H1 (cell line): ENCODE results near the gene ERICH3. TPM values are rescaled to one million over a fixed set of nuclear protein-coding genes. Genes with fewer than 3 reads are reported as not detected.

Source experiments
- CTCF ChIA-PET: fragments of 300-600 bp; sonication (Branson Sonifier 250); formaldehyde crosslinking; loops from one replicate; lab custom pipeline; 2021; ENCODE audit not compliant: partially characterized antibody; lab: Charles Lee
- POLR2A ChIA-PET: fragments of 300-600 bp; sonication (Branson Sonifier 250); formaldehyde crosslinking; loops from one replicate; lab custom pipeline; 2021; ENCODE audit warnings: inconsistent platforms; ENCODE audit not compliant: partially characterized antibody; lab: Charles Lee
- DNase-seq, 2 experiments: peaks; one replicate each; pipeline versions ENCODE4 v3.0.0 to v3.0.0-alpha.2; 2010 to 2022; ENCODE audit warnings: low spot score in 2 of 2, low read depth in 1 of 2, mixed read lengths in 1 of 2
- FAIRE-seq: peaks from 2 replicates; lab custom pipeline; 2011; peaks lifted over from hg19 to GRCh38; lab: Jason Lieb, UNC
- H2AFZ ChIP-seq: 2 replicates; pipeline ENCODE4 v1.8.1; 2012; ENCODE audit warnings: low read length, inconsistent platforms
- H2AK5ac ChIP-seq: 2 replicates; pipeline ENCODE4 v1.6.1; 2013; ENCODE audit warnings: low read depth, low read length
- H2BK120ac ChIP-seq: replicated peaks from 2 replicates; pipeline ENCODE3; 2013; ENCODE audit warnings: low read depth, low read length, inconsistent platforms
- H2BK12ac ChIP-seq: 2 replicates; pipeline ENCODE4 v1.6.1; 2013; ENCODE audit warnings: low read depth, low read length
- H2BK15ac ChIP-seq: 2 replicates; pipeline ENCODE4 v1.6.1; 2013; ENCODE audit warnings: low read length
- H2BK20ac ChIP-seq: 2 replicates; pipeline ENCODE4 v1.6.1; 2013; ENCODE audit warnings: low read length
- H2BK5ac ChIP-seq: 2 replicates; pipeline ENCODE4 v1.6.1; 2013; ENCODE audit warnings: low read depth, low read length
- H3K14ac ChIP-seq: 2 replicates; pipeline ENCODE4 v1.6.1; 2013; ENCODE audit warnings: inconsistent platforms; ENCODE audit not compliant: insufficient read length
- H3K18ac ChIP-seq: 2 replicates; pipeline ENCODE4 v1.6.1; 2013; ENCODE audit warnings: low read length; ENCODE audit errors: extremely low read depth
- H3K23ac ChIP-seq: 2 replicates; pipeline ENCODE4 v1.6.1; 2013; ENCODE audit warnings: inconsistent platforms; ENCODE audit not compliant: insufficient read length
- H3K23me2 ChIP-seq: 2 replicates; pipeline ENCODE4 v1.6.1; 2013; ENCODE audit warnings: low read depth, low read length
- H3K27ac ChIP-seq: 2 replicates; pipeline ENCODE4 v1.6.1; 2011; ENCODE audit warnings: low read depth, low read length, inconsistent platforms
- H3K27me3 ChIP-seq, 4 experiments: replicated peaks in 1 of 4; 1 replicate in 1 of 4; 2 replicates in 3 of 4; pipeline versions ENCODE4 v1.6.1 to v1.8.1; 2011 to 2013; ENCODE audit warnings: low read length in 3 of 4, mild to moderate bottlenecking in 3 of 4, inconsistent platforms in 2 of 4, mixed read lengths in 2 of 4, moderate library complexity in 1 of 4; ENCODE audit not compliant: control insufficient read depth in 3 of 4, insufficient read depth in 3 of 4; ENCODE audit errors: extremely low read depth in 1 of 4
- H3K36me3 ChIP-seq, 4 experiments: 2 replicates each; pipeline versions ENCODE4 v1.6.1 to v1.8.1; 2011 to 2013; ENCODE audit warnings: mild to moderate bottlenecking in 4 of 4, low read length in 3 of 4, moderate library complexity in 2 of 4, control low read depth in 1 of 4, inconsistent platforms in 1 of 4; ENCODE audit not compliant: insufficient read depth in 4 of 4, control insufficient read depth in 2 of 4
- H3K4ac ChIP-seq: replicated peaks from 2 replicates; pipeline ENCODE3; 2013; ENCODE audit warnings: low read length, low read depth, mixed read lengths, inconsistent platforms; ENCODE audit not compliant: insufficient read length
- H3K4me1 ChIP-seq, 4 experiments: replicated peaks in 1 of 4; 1 replicate in 1 of 4; 2 replicates in 3 of 4; pipeline versions ENCODE4 v1.6.1 to v1.8.1; 2011 to 2013; ENCODE audit warnings: low read length in 3 of 4, inconsistent platforms in 2 of 4, mixed read lengths in 1 of 4; ENCODE audit not compliant: insufficient read depth in 4 of 4, control insufficient read depth in 3 of 4
- H3K4me2 ChIP-seq, 2 experiments: 2 replicates each; pipeline versions ENCODE4 v1.6.1 to v1.8.1; 2011 to 2013; ENCODE audit warnings: low read depth in 2 of 2, low read length in 2 of 2, control low read depth in 1 of 2, inconsistent platforms in 1 of 2, mild to moderate bottlenecking in 1 of 2; ENCODE audit not compliant: insufficient read depth in 1 of 2
- H3K4me3 ChIP-seq, 4 experiments: fragments of 200-600, 300-600 bp in 1 of 4; sonication (generic), shearing (Covaris generic), sonication (Bioruptor Twin) in 1 of 4; 2 replicates each; pipeline versions ENCODE4 v1.5.1 to v1.8.1; 2011 to 2016; ENCODE audit warnings: low read length in 4 of 4, low read depth in 3 of 4, control low read depth in 2 of 4, inconsistent platforms in 2 of 4, mild to moderate bottlenecking in 2 of 4, mixed read lengths in 1 of 4, moderate library complexity in 1 of 4; ENCODE audit not compliant: insufficient read depth in 2 of 4; ENCODE audit errors: extremely low read depth in 1 of 4
- H3K56ac ChIP-seq: replicated peaks from 2 replicates; pipeline ENCODE3; 2013; ENCODE audit warnings: low read depth, mild to moderate bottlenecking, mixed read lengths, low read length, inconsistent platforms; ENCODE audit not compliant: insufficient read length
- H3K79me1 ChIP-seq: 2 replicates; pipeline ENCODE4 v1.6.1; 2013; ENCODE audit warnings: low read depth, low read length, control low read depth
- H3K79me2 ChIP-seq, 2 experiments: 2 replicates each; pipeline versions ENCODE4 v1.6.1 to v1.8.1; 2012 to 2013; ENCODE audit warnings: low read length in 2 of 2, mild to moderate bottlenecking in 2 of 2, inconsistent platforms in 1 of 2; ENCODE audit not compliant: insufficient read depth in 2 of 2, control insufficient read depth in 1 of 2
- H3K9ac ChIP-seq, 4 experiments: replicated peaks in 1 of 4; 1 replicate in 1 of 4; 2 replicates in 3 of 4; pipeline versions ENCODE4 v1.6.1 to v1.8.1; 2011 to 2013; ENCODE audit warnings: low read depth in 3 of 4, low read length in 3 of 4, control low read depth in 2 of 4, mild to moderate bottlenecking in 2 of 4, moderate library complexity in 2 of 4, inconsistent platforms in 1 of 4; ENCODE audit errors: extremely low read depth in 1 of 4
- H3K9me3 ChIP-seq, 2 experiments: 2 replicates each; pipeline versions ENCODE4 v1.6.1 to v1.8.1; 2012 to 2013; ENCODE audit warnings: mild to moderate bottlenecking in 2 of 2, moderate library complexity in 2 of 2, control low read depth in 1 of 2, inconsistent platforms in 1 of 2, low read depth in 1 of 2, low read length in 1 of 2, mixed read lengths in 1 of 2; ENCODE audit not compliant: insufficient read depth in 2 of 2
- H4K20me1 ChIP-seq, 2 experiments: replicated peaks in 1 of 2; 2 replicates each; pipeline versions ENCODE3 to v1.8.1; 2011 to 2013; ENCODE audit warnings: inconsistent platforms in 2 of 2, low read length in 2 of 2, mild to moderate bottlenecking in 1 of 2; ENCODE audit not compliant: insufficient read depth in 2 of 2, control insufficient read depth in 1 of 2
- H4K5ac ChIP-seq: 2 replicates; pipeline ENCODE4 v1.6.1; 2013; ENCODE audit warnings: low read length, low read depth, mixed read lengths, inconsistent platforms; ENCODE audit not compliant: insufficient read length
- H4K8ac ChIP-seq: 2 replicates; pipeline ENCODE4 v1.8.0; 2013; ENCODE audit warnings: mild to moderate bottlenecking, moderate library complexity, low read length, inconsistent platforms; ENCODE audit not compliant: insufficient read depth; ENCODE audit errors: extremely low read depth
- H4K91ac ChIP-seq: replicated peaks from 2 replicates; pipeline ENCODE3; 2013; ENCODE audit warnings: low read length, mixed read lengths, inconsistent platforms; ENCODE audit not compliant: insufficient read length
- GTF2F1 ChIP-seq: IDR thresholded peaks from 2 replicates; pipeline ENCODE4 v1.6.1; 2012; ENCODE audit warnings: low read depth, low read length, improper control_type of control experiment, borderline replicate concordance
- HDAC6 ChIP-seq: IDR thresholded peaks from one replicate; pipeline ENCODE4 v1.7.1; 2012; ENCODE audit warnings: low read depth, mild to moderate bottlenecking, inconsistent platforms, low read length, moderate library complexity
- SP4 ChIP-seq: IDR thresholded peaks from 2 replicates; pipeline ENCODE4 v1.6.1; 2012; ENCODE audit warnings: low read length, inconsistent platforms
- WGBS, 2 experiments: shearing (Covaris generic) in 1 of 2; methylation state at CpG; one replicate each; pipeline versions ENCODE4 v1.1.6 to v1.1.7; 2013 to 2015; ENCODE audit warnings: low lambda C conversion rate in 2 of 2, mixed read lengths in 2 of 2, inconsistent platforms in 1 of 2, low coverage in 1 of 2, missing lambda C conversion rate in 1 of 2; ENCODE audit not compliant: insufficient replicate concordance in 2 of 2, insufficient coverage in 1 of 2, insufficient read length in 1 of 2; ENCODE audit errors: extremely low coverage in 1 of 2, missing lambda C conversion rate in 1 of 2; 5-methylcytosine and 5-hydroxymethylcytosine counted together
- polyA plus RNA-seq, 7 experiments: library from polyadenylated mRNA; depleted of rRNA in 3 of 7; stranded (reverse) in 5 of 7; unstranded in 2 of 7; fragments of >200 nt in 5 of 7; fragments of 200-250 nt in 2 of 7; gene quantifications; 1 replicate in 5 of 7; 2 replicates in 1 of 7; 4 replicates in 1 of 7; pipeline versions ENCODE4 v1.2.1 to v1.2.3, GENCODE V29; 2011 to 2013; ENCODE audit warnings: missing spikeins in 2 of 7, mixed read lengths in 2 of 7
- total RNA-seq: library from RNA; stranded (reverse); fragmentation: NEBNext Ultra II Directional; extraction: Animal tissue kit (Norgen Biotek cat#: 25700); gene quantifications from 2 replicates; pipeline ENCODE4 v1.2.1, GENCODE V29; 2021

ERICH3 gene
- total and polyA plus RNA-seq, 2 of the 8 experiments (the other 6 are each of a cell fraction or from before 2014, with no cell fraction given) = 0.02 TPM; not detected in 1

- H3K4me3 ChIP-seq = no peak overlapping the region
- no peak overlapping the region for H2BK20ac ChIP-seq
- no peak overlapping the region for H4K91ac ChIP-seq
- ChIA-PET POLR2A (no interaction called here), CTCF (interaction anchor here (0.9 kb wide), 1 partner anchor 11 kb away, joined by 3 read pairs; no protein-coding TSS in a partner anchor)
- H3K79me1 ChIP-seq = no peaks in the 10 kb centered on the region
- no peak overlapping the region for H4K5ac ChIP-seq
- H2AFZ ChIP-seq = no peak overlapping the region
- H3K4me1 ChIP-seq = no peaks in the 10 kb centered on the region
- H2BK12ac ChIP-seq = no peak overlapping the region
- no peak overlapping the region for H3K18ac ChIP-seq
- H4K8ac ChIP-seq = no peak overlapping the region
- no peak for TF ChIP-seq HDAC6
- TF ChIP-seq GTF2F1 = no peak
- TF ChIP-seq SP4 = no peak
- H3K23me2 ChIP-seq = no peaks in the 10 kb centered on the region
- no peaks in the 10 kb centered on the region for H3K79me2 ChIP-seq
- WGBS, 2 experiments = 77% methylated on average over 2 of the region's 2 CpGs; no CpG with 5 or more reads in 1 of the 2 experiments
- H2BK15ac ChIP-seq = no peak overlapping the region
- no peak overlapping the region for H2BK120ac ChIP-seq
- H2AK5ac ChIP-seq = no peak overlapping the region
- no peak overlapping the region for H3K4ac ChIP-seq
- no peak overlapping the region for H3K27ac ChIP-seq
- no peak overlapping the region for H3K56ac ChIP-seq
- DNase-seq = no peak
- no peak overlapping the region for H2BK5ac ChIP-seq
- H3K23ac ChIP-seq = no peak overlapping the region
- H3K9ac ChIP-seq = no peak overlapping the region
- H3K27me3 ChIP-seq = no peaks in the 10 kb centered on the region; a peak in 1 of 7 replicates
- no peaks in the 10 kb centered on the region for H4K20me1 ChIP-seq
- no peak overlapping the region for H3K14ac ChIP-seq
- no peaks in the 10 kb centered on the region for H3K36me3 ChIP-seq
- H3K4me2 ChIP-seq = no peak overlapping the region
- H3K9me3 ChIP-seq = no peaks in the 10 kb centered on the region
- FAIRE-seq = no peak
Measured at GRCh38 chr1:74596717-74597116, 76.9 kb downstream of the ERICH3 start.
